HCT116 (cell line): ENCODE results near the gene AP3S1.
A peak's percentile ranks its signal among the peaks of the same experiment; 100 is the strongest.

Experiments
- EZH2 ChIP-seq: fragments of 200-600 bp; sonication (generic); IDR thresholded peaks from 2 replicates; pipeline ENCODE4 v1.6.1; 2017; ENCODE audit warnings: antibody characterized with exemption, mixed run types
- POLR2A ChIP-seq: IDR thresholded peaks from 2 replicates; pipeline ENCODE4 v1.7.0; 2011; ENCODE audit warnings: borderline replicate concordance; ENCODE audit not compliant: insufficient read depth, insufficient read length; ENCODE audit errors: extremely low read depth
- POLR2AphosphoS5 ChIP-seq: IDR thresholded peaks from 2 replicates; pipeline ENCODE4 v1.6.1; 2011; ENCODE audit warnings: mild to moderate bottlenecking, low read depth, low read length, moderate library complexity
- RAD21 ChIP-seq: IDR thresholded peaks from 2 replicates; pipeline ENCODE4 v1.6.1; 2012; ENCODE audit warnings: low read depth, mild to moderate bottlenecking
- SRF ChIP-seq: IDR thresholded peaks from 2 replicates; pipeline ENCODE4 v1.6.1; 2012; ENCODE audit warnings: low read depth
- TCF7L2 ChIP-seq: IDR thresholded peaks from 2 replicates; pipeline ENCODE4 v1.7.0; 2011; ENCODE audit warnings: borderline replicate concordance, inconsistent platforms; ENCODE audit not compliant: insufficient read depth, insufficient read length; ENCODE audit errors: extremely low read depth
- TF ChIP-seq, protein P1 (sequence below), 3 experiments: fragments of 200-600 bp in 1 of 3; sonication (generic) in 1 of 3; IDR thresholded peaks in 2 of 3; conservative IDR thresholded peaks in 1 of 3; 2 replicates each; pipeline ENCODE4 v1.5.1; 2012 to 2017; ENCODE audit warnings: low read depth in 2 of 3, low read length in 2 of 3, antibody characterized with exemption in 1 of 3, borderline replicate concordance in 1 of 3, control low read depth in 1 of 3, mild to moderate bottlenecking in 1 of 3, mixed read lengths in 1 of 3, mixed run types in 1 of 3, moderate library complexity in 1 of 3; ENCODE audit not compliant: insufficient read depth in 1 of 3
- TF ChIP-seq, protein P2 (sequence below): IDR thresholded peaks from 2 replicates; pipeline ENCODE4 v1.6.1; 2012; ENCODE audit warnings: low read depth

DNA sequence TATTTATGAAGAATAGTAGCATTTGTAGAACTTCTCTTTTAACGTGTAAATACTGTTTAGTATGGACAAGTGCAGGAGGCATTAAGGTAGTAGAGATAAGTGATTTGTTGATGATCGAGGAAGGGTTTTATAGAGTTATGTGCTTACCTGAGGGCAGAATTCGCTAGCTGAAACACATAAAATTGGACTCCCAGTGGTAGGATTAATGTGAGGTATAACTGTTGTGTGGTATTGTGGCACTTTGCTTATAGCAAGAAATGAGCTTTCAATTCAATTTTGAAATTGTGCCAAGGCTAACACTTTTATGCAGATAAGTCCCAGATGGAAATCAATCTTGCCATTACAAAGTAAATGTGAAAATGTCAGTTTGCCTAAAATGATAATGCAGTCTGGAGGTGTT, 1.2 kb downstream of the AP3S1 start:
- TF ChIP-seq RAD21 (no peak), SRF (no peak), POLR2A (no peak), POLR2AphosphoS5 (no peak), EZH2 (no peak), TCF7L2 (no peak)
- TF ChIP-seq, protein P1, sequence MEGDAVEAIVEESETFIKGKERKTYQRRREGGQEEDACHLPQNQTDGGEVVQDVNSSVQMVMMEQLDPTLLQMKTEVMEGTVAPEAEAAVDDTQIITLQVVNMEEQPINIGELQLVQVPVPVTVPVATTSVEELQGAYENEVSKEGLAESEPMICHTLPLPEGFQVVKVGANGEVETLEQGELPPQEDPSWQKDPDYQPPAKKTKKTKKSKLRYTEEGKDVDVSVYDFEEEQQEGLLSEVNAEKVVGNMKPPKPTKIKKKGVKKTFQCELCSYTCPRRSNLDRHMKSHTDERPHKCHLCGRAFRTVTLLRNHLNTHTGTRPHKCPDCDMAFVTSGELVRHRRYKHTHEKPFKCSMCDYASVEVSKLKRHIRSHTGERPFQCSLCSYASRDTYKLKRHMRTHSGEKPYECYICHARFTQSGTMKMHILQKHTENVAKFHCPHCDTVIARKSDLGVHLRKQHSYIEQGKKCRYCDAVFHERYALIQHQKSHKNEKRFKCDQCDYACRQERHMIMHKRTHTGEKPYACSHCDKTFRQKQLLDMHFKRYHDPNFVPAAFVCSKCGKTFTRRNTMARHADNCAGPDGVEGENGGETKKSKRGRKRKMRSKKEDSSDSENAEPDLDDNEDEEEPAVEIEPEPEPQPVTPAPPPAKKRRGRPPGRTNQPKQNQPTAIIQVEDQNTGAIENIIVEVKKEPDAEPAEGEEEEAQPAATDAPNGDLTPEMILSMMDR (IDR thresholded peaks at IDR 0.05 in 2 of 3, conservative IDR thresholded peaks at IDR 0.05 in 1 of 3; ENCODE audit: borderline replicate concordance in 1 of 3, insufficient read depth in 1 of 3, low read depth in 2 of 3, low read length in 2 of 3) = 0 out of 6 replicates have a peak, but pooled peaks of 1 of the 3 experiments have one; percentile 6
- TF ChIP-seq, protein P2, sequence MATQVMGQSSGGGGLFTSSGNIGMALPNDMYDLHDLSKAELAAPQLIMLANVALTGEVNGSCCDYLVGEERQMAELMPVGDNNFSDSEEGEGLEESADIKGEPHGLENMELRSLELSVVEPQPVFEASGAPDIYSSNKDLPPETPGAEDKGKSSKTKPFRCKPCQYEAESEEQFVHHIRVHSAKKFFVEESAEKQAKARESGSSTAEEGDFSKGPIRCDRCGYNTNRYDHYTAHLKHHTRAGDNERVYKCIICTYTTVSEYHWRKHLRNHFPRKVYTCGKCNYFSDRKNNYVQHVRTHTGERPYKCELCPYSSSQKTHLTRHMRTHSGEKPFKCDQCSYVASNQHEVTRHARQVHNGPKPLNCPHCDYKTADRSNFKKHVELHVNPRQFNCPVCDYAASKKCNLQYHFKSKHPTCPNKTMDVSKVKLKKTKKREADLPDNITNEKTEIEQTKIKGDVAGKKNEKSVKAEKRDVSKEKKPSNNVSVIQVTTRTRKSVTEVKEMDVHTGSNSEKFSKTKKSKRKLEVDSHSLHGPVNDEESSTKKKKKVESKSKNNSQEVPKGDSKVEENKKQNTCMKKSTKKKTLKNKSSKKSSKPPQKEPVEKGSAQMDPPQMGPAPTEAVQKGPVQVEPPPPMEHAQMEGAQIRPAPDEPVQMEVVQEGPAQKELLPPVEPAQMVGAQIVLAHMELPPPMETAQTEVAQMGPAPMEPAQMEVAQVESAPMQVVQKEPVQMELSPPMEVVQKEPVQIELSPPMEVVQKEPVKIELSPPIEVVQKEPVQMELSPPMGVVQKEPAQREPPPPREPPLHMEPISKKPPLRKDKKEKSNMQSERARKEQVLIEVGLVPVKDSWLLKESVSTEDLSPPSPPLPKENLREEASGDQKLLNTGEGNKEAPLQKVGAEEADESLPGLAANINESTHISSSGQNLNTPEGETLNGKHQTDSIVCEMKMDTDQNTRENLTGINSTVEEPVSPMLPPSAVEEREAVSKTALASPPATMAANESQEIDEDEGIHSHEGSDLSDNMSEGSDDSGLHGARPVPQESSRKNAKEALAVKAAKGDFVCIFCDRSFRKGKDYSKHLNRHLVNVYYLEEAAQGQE = no peak
